ENCODE results near the gene GLO1.

DNA sequence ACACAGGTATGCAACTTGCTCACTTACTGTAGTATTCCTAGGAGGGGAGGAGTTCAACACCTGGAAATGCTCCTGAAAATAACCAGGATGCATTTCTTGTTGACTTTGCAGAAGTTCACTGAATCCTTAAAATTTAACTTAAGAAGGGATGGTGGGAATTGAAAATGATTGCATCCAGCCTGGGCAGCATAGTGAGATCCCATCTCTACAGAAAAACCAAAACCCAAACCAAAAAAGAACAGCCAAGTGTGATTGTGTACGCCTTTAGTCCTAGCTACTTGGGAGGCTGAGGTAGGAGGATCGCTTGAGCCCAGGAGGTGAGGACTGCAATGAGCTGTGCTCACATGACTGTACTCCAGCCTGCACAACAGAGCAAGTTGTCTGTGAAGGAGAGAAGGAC lies 13.9 kb upstream of the GLO1 start:
- TF ChIP-seq POLR2A (IDR thresholded peaks at IDR 0.05) (no peak), POLR2AphosphoS5 (IDR thresholded peaks at IDR 0.05) (no peak)
- TF ChIP-seq, protein P1, sequence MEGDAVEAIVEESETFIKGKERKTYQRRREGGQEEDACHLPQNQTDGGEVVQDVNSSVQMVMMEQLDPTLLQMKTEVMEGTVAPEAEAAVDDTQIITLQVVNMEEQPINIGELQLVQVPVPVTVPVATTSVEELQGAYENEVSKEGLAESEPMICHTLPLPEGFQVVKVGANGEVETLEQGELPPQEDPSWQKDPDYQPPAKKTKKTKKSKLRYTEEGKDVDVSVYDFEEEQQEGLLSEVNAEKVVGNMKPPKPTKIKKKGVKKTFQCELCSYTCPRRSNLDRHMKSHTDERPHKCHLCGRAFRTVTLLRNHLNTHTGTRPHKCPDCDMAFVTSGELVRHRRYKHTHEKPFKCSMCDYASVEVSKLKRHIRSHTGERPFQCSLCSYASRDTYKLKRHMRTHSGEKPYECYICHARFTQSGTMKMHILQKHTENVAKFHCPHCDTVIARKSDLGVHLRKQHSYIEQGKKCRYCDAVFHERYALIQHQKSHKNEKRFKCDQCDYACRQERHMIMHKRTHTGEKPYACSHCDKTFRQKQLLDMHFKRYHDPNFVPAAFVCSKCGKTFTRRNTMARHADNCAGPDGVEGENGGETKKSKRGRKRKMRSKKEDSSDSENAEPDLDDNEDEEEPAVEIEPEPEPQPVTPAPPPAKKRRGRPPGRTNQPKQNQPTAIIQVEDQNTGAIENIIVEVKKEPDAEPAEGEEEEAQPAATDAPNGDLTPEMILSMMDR (IDR thresholded peaks at IDR 0.05), result no peak
